GM12878 (cell line): ENCODE data around the gene SEC62. TPM values are rescaled to one million over a fixed set of nuclear protein-coding genes. Genes with fewer than 3 reads are reported as not detected.

Experiments used
- ATAC-seq: fragments of 200-7000 bp; cut with Tn5 transposase; 3 replicates; pipeline ENCODE4 v1.9.1; 2020; ENCODE audit warnings: mild to moderate bottlenecking, moderate library complexity
- BruUV-seq: library from RNA; stranded (reverse); fragments of 400-500 nt; replicated peaks from 2 replicates; lab custom pipeline; 2021; lab: Mats Ljungman, UMichigan
- CTCF ChIA-PET: fragments of 300-600 bp; sonication (Branson Sonifier 250); formaldehyde crosslinking; extraction: SDS; loops from one replicate; lab custom pipeline; 2021; ENCODE audit warnings: inconsistent platforms; lab: Yijun Ruan, JAX
- POLR2A ChIA-PET: fragments of 350-600 bp; formaldehyde crosslinking; extraction: SDS; loops from one replicate; lab custom pipeline; 2021; ENCODE audit warnings: inconsistent platforms; lab: Charles Lee
- RAD21 ChIA-PET: fragments of 300-600 bp; sonication (Branson Sonifier 250); formaldehyde crosslinking; loops from one replicate; lab custom pipeline; 2023; ENCODE audit warnings: antibody characterized with exemption; ENCODE audit not compliant: unreplicated experiment; lab: Charles Lee
- SMC1A ChIA-PET: fragments of 300-600 bp; sonication (Branson Sonifier 250); formaldehyde crosslinking; loops from one replicate; lab custom pipeline; 2023; ENCODE audit not compliant: unreplicated experiment, uncharacterized antibody; lab: Charles Lee
- DNase-seq: peaks from one replicate; pipeline ENCODE4 v3.0.0-alpha.2; 2011; ENCODE audit warnings: low read depth, low spot score
- FAIRE-seq: peaks from 3 replicates; lab custom pipeline; 2011; peaks lifted over from hg19 to GRCh38; lab: Jason Lieb, UNC
- H2AFZ ChIP-seq: 2 replicates; pipeline ENCODE4 v1.6.0; 2011; ENCODE audit warnings: low read depth, low read length, control low read depth; ENCODE audit not compliant: control insufficient read depth
- H3K27ac ChIP-seq: 2 replicates; pipeline ENCODE4 v1.5.1; 2011; ENCODE audit warnings: control low read depth; ENCODE audit not compliant: control insufficient read depth, insufficient read depth
- H3K27me3 ChIP-seq, 2 experiments: replicated peaks in 1 of 2; 2 replicates each; pipeline versions ENCODE4 v1.6.0 to v1.6.1; 2011; ENCODE audit warnings: low read length in 1 of 2; ENCODE audit not compliant: control insufficient read depth in 2 of 2, insufficient read depth in 2 of 2
- H3K36me3 ChIP-seq, 2 experiments: 2 replicates each; pipeline ENCODE4 v1.5.1; 2011; ENCODE audit warnings: low read length in 1 of 2; ENCODE audit not compliant: control insufficient read depth in 2 of 2, insufficient read depth in 2 of 2
- H3K4me1 ChIP-seq: 2 replicates; pipeline ENCODE4 v1.6.1; 2011; ENCODE audit warnings: mild to moderate bottlenecking, low read length, moderate library complexity, mixed read lengths; ENCODE audit not compliant: control insufficient read depth, insufficient read depth
- H3K4me2 ChIP-seq: 2 replicates; pipeline ENCODE4 v1.6.0; 2011; ENCODE audit warnings: control low read depth; ENCODE audit not compliant: control insufficient read depth, insufficient read depth
- H3K4me3 ChIP-seq: fragments of 200-600 bp; sonication (generic); 2 replicates; pipeline ENCODE4 v1.5.1; 2016
- H3K79me2 ChIP-seq: 2 replicates; pipeline ENCODE4 v1.6.0; 2011; ENCODE audit warnings: low read length; ENCODE audit not compliant: control insufficient read depth, insufficient read depth
- H3K9ac ChIP-seq: 2 replicates; pipeline ENCODE4 v1.8.0; 2011; ENCODE audit warnings: low read length, control low read depth, mixed read lengths; ENCODE audit not compliant: control insufficient read depth, insufficient read depth
- H3K9me3 ChIP-seq: replicated peaks from 3 replicates; pipeline ENCODE4 v1.5.1; 2011; ENCODE audit warnings: mild to moderate bottlenecking, low read length; ENCODE audit not compliant: control insufficient read depth, insufficient read depth
- H4K20me1 ChIP-seq: 2 replicates; pipeline ENCODE4 v1.6.0; 2011; ENCODE audit not compliant: control insufficient read depth, insufficient read depth
- EED ChIP-seq: sonication (generic); IDR thresholded peaks from 2 replicates; pipeline ENCODE4 v1.6.1; 2016; ENCODE audit warnings: antibody characterized with exemption, low read depth
- LARP7 ChIP-seq: fragments of 450-650 bp; IDR thresholded peaks from 2 replicates; pipeline ENCODE4 v1.6.1; 2017; ENCODE audit warnings: mild to moderate bottlenecking
- MYC ChIP-seq: IDR thresholded peaks from 2 replicates; pipeline ENCODE4 v1.6.1; 2011; ENCODE audit warnings: mild to moderate bottlenecking, low read length, moderate library complexity, inconsistent platforms; ENCODE audit not compliant: insufficient read depth, insufficient replicate concordance, insufficient read length, severe bottlenecking
- PAX8 ChIP-seq: fragments of 450-650 bp; IDR thresholded peaks from 2 replicates; pipeline ENCODE4 v1.6.1; 2017; ENCODE audit warnings: mild to moderate bottlenecking, moderate library complexity
- POLR2A ChIP-seq: IDR thresholded peaks from 2 replicates; pipeline ENCODE4 v1.6.1; 2011; ENCODE audit warnings: low read depth, mild to moderate bottlenecking, low read length
- POLR2AphosphoS5 ChIP-seq: IDR thresholded peaks from 2 replicates; pipeline ENCODE4 v1.6.1; 2011; ENCODE audit warnings: mild to moderate bottlenecking, low read length, inconsistent platforms
- RUNX3 ChIP-seq: IDR thresholded peaks from 2 replicates; pipeline ENCODE4 v1.6.1; 2012; ENCODE audit warnings: low read length, inconsistent platforms
- WGBS: methylation state at CpG from one replicate; pipeline ENCODE4 v1.1.6; 2016; ENCODE audit warnings: low lambda C conversion rate; ENCODE audit not compliant: insufficient replicate concordance, insufficient coverage; ENCODE audit errors: missing lambda C conversion rate; 5-methylcytosine and 5-hydroxymethylcytosine counted together
- in situ Hi-C: fragments of 300-500 bp; cut with MboI; formaldehyde crosslinking; loops from 9 replicates; pipeline ENCODE4 v1.14.3; 2018; ENCODE audit warnings: mixed read lengths
- intact Hi-C: fragments of 100-400 bp; cut with micrococcal nuclease; formaldehyde crosslinking; loops from one replicate; pipeline ENCODE4 v1.14.2; 2022; ENCODE audit not compliant: unreplicated experiment
- polyA plus RNA-seq, 11 experiments: library from polyadenylated mRNA; depleted of rRNA in 4 of 11; unstranded in 6 of 11; stranded (reverse) in 5 of 11; fragments of >200 nt; fragmentation: Nextera tagmentation in 4 of 11; fragmentation: Illumina TruSeq in 1 of 11; extraction: Ambion mirVana in 4 of 11; extraction: Trizol in 1 of 11; gene quantifications; 1 replicate in 1 of 11; 2 replicates in 10 of 11; pipeline versions ENCODE4 v1.2.1 to v1.2.3, GENCODE V29; 2011 to 2016; ENCODE audit warnings: inconsistent platforms in 2 of 11, missing spikeins in 2 of 11, low read depth in 1 of 11
- total RNA-seq, 4 experiments: library from RNA; depleted of rRNA in 3 of 4; stranded (reverse); fragments of >200 nt in 3 of 4; fragmentation: Illumina TruSeq in 1 of 4; extraction: Trizol in 1 of 4; gene quantifications; 2 replicates each; pipeline versions ENCODE4 v1.2.1 to v1.2.3, GENCODE V29; 2013 to 2021
- TF ChIP-seq, protein P1 (sequence below): IDR thresholded peaks from 2 replicates; pipeline ENCODE4 v1.6.1; 2012; ENCODE audit warnings: improper control_type of control experiment, low read depth, low read length; ENCODE audit not compliant: insufficient replicate concordance
- TF ChIP-seq, protein P2 (sequence below): IDR thresholded peaks from 2 replicates; pipeline ENCODE4 v1.6.1; 2011; ENCODE audit warnings: borderline replicate concordance, low read depth, mild to moderate bottlenecking, moderate library complexity, low read length; ENCODE audit not compliant: insufficient read depth, poor library complexity, severe bottlenecking
- TF ChIP-seq, protein P3 (sequence below): fragments of 450-650 bp; IDR thresholded peaks from 2 replicates; pipeline ENCODE4 v1.6.1; 2017; ENCODE audit warnings: borderline replicate concordance
- TF ChIP-seq, protein P4 (sequence below): fragments of 450-650 bp; IDR thresholded peaks from 2 replicates; pipeline ENCODE4 v1.6.1; 2016; ENCODE audit warnings: mild to moderate bottlenecking, moderate library complexity, borderline replicate concordance

Gene SEC62
- total and polyA plus RNA-seq, 10 of the 15 experiments (the other 5 are each of a cell fraction or from before 2014, with no cell fraction given): 25.6 to 270 (median 94.8) TPM

DNA sequence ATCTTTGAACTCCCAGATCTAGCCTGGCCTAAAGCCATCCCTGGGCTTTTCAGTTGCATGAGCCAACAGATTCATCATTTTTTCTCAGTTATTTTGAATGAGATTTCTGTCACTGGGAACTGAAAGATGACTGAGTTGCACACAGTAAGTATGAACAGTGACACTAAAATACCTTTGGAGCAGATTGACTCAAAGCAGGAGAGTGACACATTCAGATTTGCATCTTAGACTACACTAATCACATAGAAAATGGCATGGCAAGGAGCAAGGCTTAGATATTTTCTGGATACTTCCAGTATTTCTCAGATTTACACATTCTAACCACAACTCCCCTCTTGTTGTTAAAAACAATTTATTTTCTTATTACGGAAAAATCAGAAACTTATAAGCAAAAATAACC is 32.8 kb downstream of the SEC62 start (continued):
- TF ChIP-seq, protein P1, sequence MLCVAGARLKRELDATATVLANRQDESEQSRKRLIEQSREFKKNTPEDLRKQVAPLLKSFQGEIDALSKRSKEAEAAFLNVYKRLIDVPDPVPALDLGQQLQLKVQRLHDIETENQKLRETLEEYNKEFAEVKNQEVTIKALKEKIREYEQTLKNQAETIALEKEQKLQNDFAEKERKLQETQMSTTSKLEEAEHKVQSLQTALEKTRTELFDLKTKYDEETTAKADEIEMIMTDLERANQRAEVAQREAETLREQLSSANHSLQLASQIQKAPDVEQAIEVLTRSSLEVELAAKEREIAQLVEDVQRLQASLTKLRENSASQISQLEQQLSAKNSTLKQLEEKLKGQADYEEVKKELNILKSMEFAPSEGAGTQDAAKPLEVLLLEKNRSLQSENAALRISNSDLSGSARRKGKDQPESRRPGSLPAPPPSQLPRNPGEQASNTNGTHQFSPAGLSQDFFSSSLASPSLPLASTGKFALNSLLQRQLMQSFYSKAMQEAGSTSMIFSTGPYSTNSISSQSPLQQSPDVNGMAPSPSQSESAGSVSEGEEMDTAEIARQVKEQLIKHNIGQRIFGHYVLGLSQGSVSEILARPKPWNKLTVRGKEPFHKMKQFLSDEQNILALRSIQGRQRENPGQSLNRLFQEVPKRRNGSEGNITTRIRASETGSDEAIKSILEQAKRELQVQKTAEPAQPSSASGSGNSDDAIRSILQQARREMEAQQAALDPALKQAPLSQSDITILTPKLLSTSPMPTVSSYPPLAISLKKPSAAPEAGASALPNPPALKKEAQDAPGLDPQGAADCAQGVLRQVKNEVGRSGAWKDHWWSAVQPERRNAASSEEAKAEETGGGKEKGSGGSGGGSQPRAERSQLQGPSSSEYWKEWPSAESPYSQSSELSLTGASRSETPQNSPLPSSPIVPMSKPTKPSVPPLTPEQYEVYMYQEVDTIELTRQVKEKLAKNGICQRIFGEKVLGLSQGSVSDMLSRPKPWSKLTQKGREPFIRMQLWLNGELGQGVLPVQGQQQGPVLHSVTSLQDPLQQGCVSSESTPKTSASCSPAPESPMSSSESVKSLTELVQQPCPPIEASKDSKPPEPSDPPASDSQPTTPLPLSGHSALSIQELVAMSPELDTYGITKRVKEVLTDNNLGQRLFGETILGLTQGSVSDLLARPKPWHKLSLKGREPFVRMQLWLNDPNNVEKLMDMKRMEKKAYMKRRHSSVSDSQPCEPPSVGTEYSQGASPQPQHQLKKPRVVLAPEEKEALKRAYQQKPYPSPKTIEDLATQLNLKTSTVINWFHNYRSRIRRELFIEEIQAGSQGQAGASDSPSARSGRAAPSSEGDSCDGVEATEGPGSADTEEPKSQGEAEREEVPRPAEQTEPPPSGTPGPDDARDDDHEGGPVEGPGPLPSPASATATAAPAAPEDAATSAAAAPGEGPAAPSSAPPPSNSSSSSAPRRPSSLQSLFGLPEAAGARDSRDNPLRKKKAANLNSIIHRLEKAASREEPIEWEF: no peak
- TF ChIP-seq PAX8: no peak
- no peak for TF ChIP-seq POLR2AphosphoS5
- TF ChIP-seq, protein P2, sequence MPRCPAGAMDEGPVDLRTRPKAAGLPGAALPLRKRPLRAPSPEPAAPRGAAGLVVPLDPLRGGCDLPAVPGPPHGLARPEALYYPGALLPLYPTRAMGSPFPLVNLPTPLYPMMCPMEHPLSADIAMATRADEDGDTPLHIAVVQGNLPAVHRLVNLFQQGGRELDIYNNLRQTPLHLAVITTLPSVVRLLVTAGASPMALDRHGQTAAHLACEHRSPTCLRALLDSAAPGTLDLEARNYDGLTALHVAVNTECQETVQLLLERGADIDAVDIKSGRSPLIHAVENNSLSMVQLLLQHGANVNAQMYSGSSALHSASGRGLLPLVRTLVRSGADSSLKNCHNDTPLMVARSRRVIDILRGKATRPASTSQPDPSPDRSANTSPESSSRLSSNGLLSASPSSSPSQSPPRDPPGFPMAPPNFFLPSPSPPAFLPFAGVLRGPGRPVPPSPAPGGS: peak; percentile 74
- no peak for TF ChIP-seq LARP7
- peak; percentile 71 for TF ChIP-seq RUNX3

DNA sequence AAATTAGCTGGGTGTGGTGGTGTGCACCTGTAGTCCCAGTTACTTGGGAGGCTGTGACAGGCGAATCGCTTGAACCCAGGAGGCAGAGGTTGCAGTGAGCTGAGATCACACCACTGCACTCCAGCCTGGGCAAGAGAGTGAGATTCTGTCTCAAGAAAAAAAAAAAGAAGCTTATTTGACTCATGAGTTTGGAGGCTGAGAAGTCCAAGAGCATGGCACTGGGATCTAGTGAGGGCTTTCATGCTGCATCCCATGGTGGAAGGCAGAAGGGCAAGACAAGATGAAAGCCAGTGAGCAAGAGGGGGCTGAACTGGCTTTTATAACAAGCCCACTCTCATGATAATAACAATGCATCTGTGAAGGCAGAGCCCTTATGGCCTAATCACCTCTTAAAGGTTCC is 33.4 kb downstream of the SEC62 start:
- Histone ChIP-seq H3K4me1 (peaks cover 21% of the 10 kb centered on the region), H2AFZ (no peak overlapping the region), H3K4me3 (no peak overlapping the region), H3K4me2 (no peak overlapping the region), H3K79me2 (no peaks in the 10 kb centered on the region), H3K27ac (no peak overlapping the region), H3K27me3 (no peaks in the 10 kb centered on the region), H3K36me3 (peaks cover 0 to 16% of the 10 kb centered on the region in 2 experiments; a peak in 2 of 4 replicates), H3K9ac (no peak overlapping the region), H4K20me1 (no peaks in the 10 kb centered on the region), H3K9me3 (no peaks in the 10 kb centered on the region)
- BruUV-seq: no TSS peak
- ChIA-PET SMC1A (no interaction called here), RAD21 (no interaction called here), CTCF (interaction anchor here (1.3 kb wide), 1 partner anchor 33 kb away, joined by 3 read pairs; no protein-coding TSS in a partner anchor), POLR2A (no interaction called here)
- no peak for DNase-seq
- no peak for FAIRE-seq
- in situ Hi-C loops: no loop called here
- intact Hi-C loops: no loop called here
- 92% methylated on average over 2 of the region's 2 CpGs for WGBS
- ATAC-seq: no peak
- TF ChIP-seq POLR2A (no peak), EED (no peak), MYC (no peak)
- TF ChIP-seq, protein P3, sequence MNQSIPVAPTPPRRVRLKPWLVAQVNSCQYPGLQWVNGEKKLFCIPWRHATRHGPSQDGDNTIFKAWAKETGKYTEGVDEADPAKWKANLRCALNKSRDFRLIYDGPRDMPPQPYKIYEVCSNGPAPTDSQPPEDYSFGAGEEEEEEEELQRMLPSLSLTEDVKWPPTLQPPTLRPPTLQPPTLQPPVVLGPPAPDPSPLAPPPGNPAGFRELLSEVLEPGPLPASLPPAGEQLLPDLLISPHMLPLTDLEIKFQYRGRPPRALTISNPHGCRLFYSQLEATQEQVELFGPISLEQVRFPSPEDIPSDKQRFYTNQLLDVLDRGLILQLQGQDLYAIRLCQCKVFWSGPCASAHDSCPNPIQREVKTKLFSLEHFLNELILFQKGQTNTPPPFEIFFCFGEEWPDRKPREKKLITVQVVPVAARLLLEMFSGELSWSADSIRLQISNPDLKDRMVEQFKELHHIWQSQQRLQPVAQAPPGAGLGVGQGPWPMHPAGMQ: no peak
- TF ChIP-seq, protein P4, sequence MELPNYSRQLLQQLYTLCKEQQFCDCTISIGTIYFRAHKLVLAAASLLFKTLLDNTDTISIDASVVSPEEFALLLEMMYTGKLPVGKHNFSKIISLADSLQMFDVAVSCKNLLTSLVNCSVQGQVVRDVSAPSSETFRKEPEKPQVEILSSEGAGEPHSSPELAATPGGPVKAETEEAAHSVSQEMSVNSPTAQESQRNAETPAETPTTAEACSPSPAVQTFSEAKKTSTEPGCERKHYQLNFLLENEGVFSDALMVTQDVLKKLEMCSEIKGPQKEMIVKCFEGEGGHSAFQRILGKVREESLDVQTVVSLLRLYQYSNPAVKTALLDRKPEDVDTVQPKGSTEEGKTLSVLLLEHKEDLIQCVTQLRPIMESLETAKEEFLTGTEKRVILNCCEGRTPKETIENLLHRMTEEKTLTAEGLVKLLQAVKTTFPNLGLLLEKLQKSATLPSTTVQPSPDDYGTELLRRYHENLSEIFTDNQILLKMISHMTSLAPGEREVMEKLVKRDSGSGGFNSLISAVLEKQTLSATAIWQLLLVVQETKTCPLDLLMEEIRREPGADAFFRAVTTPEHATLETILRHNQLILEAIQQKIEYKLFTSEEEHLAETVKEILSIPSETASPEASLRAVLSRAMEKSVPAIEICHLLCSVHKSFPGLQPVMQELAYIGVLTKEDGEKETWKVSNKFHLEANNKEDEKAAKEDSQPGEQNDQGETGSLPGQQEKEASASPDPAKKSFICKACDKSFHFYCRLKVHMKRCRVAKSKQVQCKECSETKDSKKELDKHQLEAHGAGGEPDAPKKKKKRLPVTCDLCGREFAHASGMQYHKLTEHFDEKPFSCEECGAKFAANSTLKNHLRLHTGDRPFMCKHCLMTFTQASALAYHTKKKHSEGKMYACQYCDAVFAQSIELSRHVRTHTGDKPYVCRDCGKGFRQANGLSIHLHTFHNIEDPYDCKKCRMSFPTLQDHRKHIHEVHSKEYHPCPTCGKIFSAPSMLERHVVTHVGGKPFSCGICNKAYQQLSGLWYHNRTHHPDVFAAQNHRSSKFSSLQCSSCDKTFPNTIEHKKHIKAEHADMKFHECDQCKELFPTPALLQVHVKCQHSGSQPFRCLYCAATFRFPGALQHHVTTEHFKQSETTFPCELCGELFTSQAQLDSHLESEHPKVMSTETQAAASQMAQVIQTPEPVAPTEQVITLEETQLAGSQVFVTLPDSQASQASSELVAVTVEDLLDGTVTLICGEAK: no peak
